ENCODE data around the gene FCER2. TPM values are rescaled to one million over a fixed set of nuclear protein-coding genes. Genes with fewer than 3 reads are reported as not detected.

Gene FCER2
- total RNA-seq, 1 donor from 2014 or later = under 0.01 TPM

DNA sequence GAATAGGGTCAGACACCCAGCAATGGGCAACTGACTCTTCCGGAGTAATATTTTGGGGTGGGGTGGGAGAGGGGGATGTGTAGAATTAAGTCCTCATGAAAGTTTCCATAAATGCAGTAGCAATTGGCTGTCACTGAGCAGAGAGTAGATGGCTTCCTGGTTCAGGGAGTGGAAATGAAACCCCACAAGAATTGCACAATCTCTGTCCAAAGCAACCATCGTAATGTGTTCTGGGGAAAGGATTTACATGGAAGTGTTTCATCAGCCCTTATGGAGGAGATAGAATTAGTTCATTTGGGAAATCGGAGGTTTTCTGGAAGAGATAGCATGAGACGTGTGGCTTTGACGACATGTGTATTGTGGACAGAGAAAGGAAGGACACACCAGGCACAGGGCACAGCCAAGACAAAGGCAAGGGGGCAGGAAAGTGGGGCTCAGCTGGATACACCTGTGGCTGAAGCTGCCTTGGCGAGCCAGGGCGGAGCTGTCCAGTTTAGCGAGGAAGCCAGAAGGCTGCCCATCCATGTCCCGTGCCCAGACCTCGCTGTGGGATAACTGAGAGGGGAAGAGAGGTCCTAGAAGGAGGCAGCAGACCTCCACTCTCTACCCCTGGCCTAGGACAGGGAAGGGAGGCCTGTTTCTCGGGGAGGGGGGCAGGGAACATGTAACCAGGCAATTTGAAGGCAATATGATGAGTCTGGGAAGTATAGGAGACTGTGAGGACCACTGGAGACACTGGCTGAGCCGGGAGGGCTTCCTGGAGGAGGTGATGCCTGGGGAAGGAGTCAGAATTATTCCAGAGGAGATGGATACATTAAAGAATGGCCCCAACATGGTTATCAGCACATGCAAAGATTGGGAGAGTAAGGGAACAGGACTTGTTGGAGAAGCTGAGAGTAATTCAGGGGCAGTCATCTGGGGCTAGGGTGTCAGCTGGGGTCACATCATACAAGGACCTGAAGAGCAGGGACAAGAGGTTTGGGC lies 32.6 kb upstream of the FCER2 start:
- H3K27ac ChIP-seq (ENCODE audit: low read depth, low read length) = no peak overlapping the region

GRCh38 chr19:7733376-7733775 lies 31.4 kb upstream of the FCER2 start:
- H3K27ac ChIP-seq (ENCODE audit: low read depth, low read length) = no peak overlapping the region
- H3K9ac ChIP-seq (ENCODE audit: low read depth in 1 of 3, low read length in 3 of 3) = no peak overlapping the region
- peaks cover 31 to 42% (median 38%) of the 10 kb centered on the region in 3 donors for H3K27me3 ChIP-seq (ENCODE audit: control insufficient read depth in 3 of 3, insufficient read depth in 3 of 3, low read length in 3 of 3)
- H3K9me3 ChIP-seq (ENCODE audit: control insufficient read depth in 3 of 3, low read length in 3 of 3) = no peaks in the 10 kb centered on the region
- H3K4me1 ChIP-seq (ENCODE audit: control insufficient read depth in 3 of 3, insufficient read depth in 3 of 3, low read length in 3 of 3) = no peaks in the 10 kb centered on the region
- H3K36me3 ChIP-seq (ENCODE audit: control insufficient read depth in 3 of 3, insufficient read depth in 3 of 3, low read length in 3 of 3) = no peaks in the 10 kb centered on the region
- H3K4me3 ChIP-seq (ENCODE audit: low read length in 3 of 3) = no peak overlapping the region

More for the DNA sequence above, 32.6 kb upstream of the FCER2 start:
- Histone ChIP-seq H3K4me3 (ENCODE audit: low read length in 3 of 3) (no peak overlapping the region), H3K9ac (ENCODE audit: low read depth in 1 of 3, low read length in 3 of 3) (no peak overlapping the region), H3K36me3 (ENCODE audit: control insufficient read depth in 3 of 3, insufficient read depth in 3 of 3, low read length in 3 of 3) (no peaks in the 10 kb centered on the region), H3K9me3 (ENCODE audit: control insufficient read depth in 3 of 3, low read length in 3 of 3) (no peaks in the 10 kb centered on the region), H3K27me3 (ENCODE audit: control insufficient read depth in 3 of 3, insufficient read depth in 3 of 3, low read length in 3 of 3) (peaks cover 20 to 31% (median 27%) of the 10 kb centered on the region in 3 donors), H3K4me1 (ENCODE audit: control insufficient read depth in 3 of 3, insufficient read depth in 3 of 3, low read length in 3 of 3) (no peaks in the 10 kb centered on the region)

- H3K9me3 ChIP-seq (ENCODE audit: control insufficient read depth in 3 of 3, low read length in 3 of 3) = no peaks in the 10 kb centered on the region
- peaks cover 37 to 47% (median 42%) of the 10 kb centered on the region in 3 donors for H3K27me3 ChIP-seq (ENCODE audit: control insufficient read depth in 3 of 3, insufficient read depth in 3 of 3, low read length in 3 of 3)
- H3K4me3 ChIP-seq (ENCODE audit: low read length in 3 of 3) = no peak within 1 kb of the TSS
- no peak within 1 kb of the TSS for H3K27ac ChIP-seq (ENCODE audit: low read depth, low read length)
- H3K9ac ChIP-seq (ENCODE audit: low read depth in 1 of 3, low read length in 3 of 3) = no peak within 1 kb of the TSS
- no peaks in the 10 kb centered on the region for H3K36me3 ChIP-seq (ENCODE audit: control insufficient read depth in 3 of 3, insufficient read depth in 3 of 3, low read length in 3 of 3)
- H3K4me1 ChIP-seq (ENCODE audit: control insufficient read depth in 3 of 3, insufficient read depth in 3 of 3, low read length in 3 of 3) = no peaks in the 10 kb centered on the region
Observed at GRCh38 chr19:7732045-7732444, 30.1 kb upstream of the FCER2 start, which contains the start of gene CLEC4G. Gene CLEC4G (minus strand): TSS chr19:7732110. CDS start chr19:7732102, 8 bp downstream.

GRCh38 chr19:7731615-7732014 lies 29.7 kb upstream of the FCER2 start:
- H3K4me1 ChIP-seq (ENCODE audit: control insufficient read depth in 3 of 3, insufficient read depth in 3 of 3, low read length in 3 of 3) = no peaks in the 10 kb centered on the region
- H3K4me3 ChIP-seq (ENCODE audit: low read length in 3 of 3) = no peak overlapping the region
- H3K9me3 ChIP-seq (ENCODE audit: control insufficient read depth in 3 of 3, low read length in 3 of 3) = no peaks in the 10 kb centered on the region
- H3K9ac ChIP-seq (ENCODE audit: low read depth in 1 of 3, low read length in 3 of 3) = no peak overlapping the region
- no peaks in the 10 kb centered on the region for H3K36me3 ChIP-seq (ENCODE audit: control insufficient read depth in 3 of 3, insufficient read depth in 3 of 3, low read length in 3 of 3)
- peaks cover 37 to 47% (median 42%) of the 10 kb centered on the region in 3 donors for H3K27me3 ChIP-seq (ENCODE audit: control insufficient read depth in 3 of 3, insufficient read depth in 3 of 3, low read length in 3 of 3)
- H3K27ac ChIP-seq (ENCODE audit: low read depth, low read length) = no peak overlapping the region

- no peak overlapping the region for H3K4me3 ChIP-seq (ENCODE audit: low read length in 3 of 3)
- no peak overlapping the region for H3K9ac ChIP-seq (ENCODE audit: low read depth in 1 of 3, low read length in 3 of 3)
- H3K27me3 ChIP-seq (ENCODE audit: control insufficient read depth in 3 of 3, insufficient read depth in 3 of 3, low read length in 3 of 3) = peaks cover 37 to 47% (median 42%) of the 10 kb centered on the region in 3 donors
Observed at GRCh38 chr19:7731218-7731595, 29.3 kb upstream of the FCER2 start.

GRCh38 chr19:7730286-7731217 lies 28.6 kb upstream of the FCER2 start:
- no peaks in the 10 kb centered on the region for H3K36me3 ChIP-seq (ENCODE audit: control insufficient read depth in 3 of 3, insufficient read depth in 3 of 3, low read length in 3 of 3)
- no peaks in the 10 kb centered on the region for H3K4me1 ChIP-seq (ENCODE audit: control insufficient read depth in 3 of 3, insufficient read depth in 3 of 3, low read length in 3 of 3)
- H3K27me3 ChIP-seq (ENCODE audit: control insufficient read depth in 3 of 3, insufficient read depth in 3 of 3, low read length in 3 of 3) = peaks cover 37 to 47% (median 42%) of the 10 kb centered on the region in 3 donors
- no peak overlapping the region for H3K4me3 ChIP-seq (ENCODE audit: low read length in 3 of 3)
- no peak overlapping the region for H3K9ac ChIP-seq (ENCODE audit: low read depth in 1 of 3, low read length in 3 of 3)
- no peaks in the 10 kb centered on the region for H3K9me3 ChIP-seq (ENCODE audit: control insufficient read depth in 3 of 3, low read length in 3 of 3)
- no peak overlapping the region for H3K27ac ChIP-seq (ENCODE audit: low read depth, low read length)

More at GRCh38 chr19:7731218-7731595, 29.3 kb upstream of the FCER2 start:
- H3K27ac ChIP-seq (ENCODE audit: low read depth, low read length) = no peak overlapping the region
- no peaks in the 10 kb centered on the region for H3K36me3 ChIP-seq (ENCODE audit: control insufficient read depth in 3 of 3, insufficient read depth in 3 of 3, low read length in 3 of 3)
- no peaks in the 10 kb centered on the region for H3K4me1 ChIP-seq (ENCODE audit: control insufficient read depth in 3 of 3, insufficient read depth in 3 of 3, low read length in 3 of 3)
- H3K9me3 ChIP-seq (ENCODE audit: control insufficient read depth in 3 of 3, low read length in 3 of 3) = no peaks in the 10 kb centered on the region

DNA sequence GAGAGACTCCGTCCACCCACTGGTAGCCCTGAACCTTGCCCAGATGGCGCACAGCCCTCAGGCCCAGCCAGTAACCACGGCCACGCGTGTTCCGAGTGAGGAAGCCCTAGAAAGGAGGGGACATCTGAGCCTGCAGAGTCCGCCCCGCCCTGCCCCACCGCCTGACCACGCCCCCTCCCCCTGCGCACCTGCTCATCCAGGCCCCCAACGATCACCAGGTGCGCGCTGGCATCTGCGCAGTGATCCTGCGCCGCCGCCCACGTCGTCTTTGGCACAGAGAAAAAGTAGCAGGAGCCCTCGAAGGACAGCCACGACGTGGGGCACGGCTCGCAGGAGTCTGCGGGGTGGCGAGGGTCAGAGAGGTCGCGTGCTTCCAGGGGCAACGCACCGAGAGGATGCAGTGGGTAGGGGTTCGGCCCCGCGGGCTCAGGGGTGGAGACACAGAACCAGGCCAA lies 27.9 kb upstream of the FCER2 start:
- no peaks in the 10 kb centered on the region for H3K36me3 ChIP-seq (ENCODE audit: control insufficient read depth in 3 of 3, insufficient read depth in 3 of 3, low read length in 3 of 3)
- no peak overlapping the region for H3K27ac ChIP-seq (ENCODE audit: low read depth, low read length)
- H3K27me3 ChIP-seq (ENCODE audit: control insufficient read depth in 3 of 3, insufficient read depth in 3 of 3, low read length in 3 of 3) = peaks cover 37 to 47% (median 42%) of the 10 kb centered on the region in 3 donors
- H3K4me1 ChIP-seq (ENCODE audit: control insufficient read depth in 3 of 3, insufficient read depth in 3 of 3, low read length in 3 of 3) = no peaks in the 10 kb centered on the region
- H3K9ac ChIP-seq (ENCODE audit: low read depth in 1 of 3, low read length in 3 of 3) = no peak overlapping the region
- H3K4me3 ChIP-seq (ENCODE audit: low read length in 3 of 3) = no peak overlapping the region
- no peaks in the 10 kb centered on the region for H3K9me3 ChIP-seq (ENCODE audit: control insufficient read depth in 3 of 3, low read length in 3 of 3)

GRCh38 chr19:7729211-7729610 lies 27.3 kb upstream of the FCER2 start:
- H3K4me3 ChIP-seq (ENCODE audit: low read length in 3 of 3) = no peak overlapping the region
- no peaks in the 10 kb centered on the region for H3K4me1 ChIP-seq (ENCODE audit: control insufficient read depth in 3 of 3, insufficient read depth in 3 of 3, low read length in 3 of 3)
- H3K36me3 ChIP-seq (ENCODE audit: control insufficient read depth in 3 of 3, insufficient read depth in 3 of 3, low read length in 3 of 3) = no peaks in the 10 kb centered on the region
- no peak overlapping the region for H3K27ac ChIP-seq (ENCODE audit: low read depth, low read length)
- no peak overlapping the region for H3K9ac ChIP-seq (ENCODE audit: low read depth in 1 of 3, low read length in 3 of 3)
- H3K27me3 ChIP-seq (ENCODE audit: control insufficient read depth in 3 of 3, insufficient read depth in 3 of 3, low read length in 3 of 3) = peaks cover 37 to 47% (median 39%) of the 10 kb centered on the region in 3 donors
- no peaks in the 10 kb centered on the region for H3K9me3 ChIP-seq (ENCODE audit: control insufficient read depth in 3 of 3, low read length in 3 of 3)

- Histone ChIP-seq H3K27me3 (ENCODE audit: control insufficient read depth in 3 of 3, insufficient read depth in 3 of 3, low read length in 3 of 3) (peaks cover 27 to 33% (median 29%) of the 10 kb centered on the region in 3 donors), H3K36me3 (ENCODE audit: control insufficient read depth in 3 of 3, insufficient read depth in 3 of 3, low read length in 3 of 3) (no peaks in the 10 kb centered on the region), H3K4me3 (ENCODE audit: low read length in 3 of 3) (no peak overlapping the region), H3K9ac (ENCODE audit: low read depth in 1 of 3, low read length in 3 of 3) (no peak overlapping the region), H3K4me1 (ENCODE audit: control insufficient read depth in 3 of 3, insufficient read depth in 3 of 3, low read length in 3 of 3) (no peaks in the 10 kb centered on the region), H3K27ac (ENCODE audit: low read depth, low read length) (no peak overlapping the region), H3K9me3 (ENCODE audit: control insufficient read depth in 3 of 3, low read length in 3 of 3) (no peaks in the 10 kb centered on the region)
Observed at GRCh38 chr19:7725791-7726190, 23.9 kb upstream of the FCER2 start.

Data from skeletal muscle tissue (tissue), 4 donors.